Skin of body (tissue), 2 donors: ENCODE data around the gene ADAM33. TPM values are rescaled to one million over a fixed set of nuclear protein-coding genes. Genes with fewer than 3 reads are reported as not detected.

ENCODE experiments used
- DNase-seq: peaks from one replicate; lab custom pipeline; 2025; lab: John Stamatoyannopoulos, UW
- total RNA-seq: library from RNA; depleted of rRNA; stranded (reverse); fragments of >200 nt; gene quantifications from one replicate; pipeline ENCODE4 v1.2.3, GENCODE V29; 2014

Gene ADAM33
- total RNA-seq, 1 donor from 2014 or later = 53.2 TPM

DNA sequence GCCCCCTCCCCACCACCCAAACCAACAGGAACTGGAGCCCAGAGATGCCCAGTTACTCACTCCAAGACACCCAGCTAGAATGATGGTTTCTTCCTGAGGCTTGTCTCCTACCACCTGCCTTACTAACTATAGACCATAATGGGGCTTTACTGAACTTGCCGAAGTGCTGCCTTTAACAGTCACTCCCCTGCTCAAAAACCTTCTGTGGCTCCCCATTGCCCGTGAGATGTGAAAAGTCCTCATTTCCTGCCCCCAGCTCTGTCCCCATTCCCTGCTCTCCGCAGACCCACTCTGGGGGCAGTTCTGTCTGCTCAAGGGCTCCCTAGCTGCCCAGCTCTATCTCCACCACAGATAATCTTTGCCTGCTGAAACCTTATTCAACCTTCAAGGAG lies 25.7 kb upstream of the ADAM33 start:
- DNase-seq = no peak

DNA sequence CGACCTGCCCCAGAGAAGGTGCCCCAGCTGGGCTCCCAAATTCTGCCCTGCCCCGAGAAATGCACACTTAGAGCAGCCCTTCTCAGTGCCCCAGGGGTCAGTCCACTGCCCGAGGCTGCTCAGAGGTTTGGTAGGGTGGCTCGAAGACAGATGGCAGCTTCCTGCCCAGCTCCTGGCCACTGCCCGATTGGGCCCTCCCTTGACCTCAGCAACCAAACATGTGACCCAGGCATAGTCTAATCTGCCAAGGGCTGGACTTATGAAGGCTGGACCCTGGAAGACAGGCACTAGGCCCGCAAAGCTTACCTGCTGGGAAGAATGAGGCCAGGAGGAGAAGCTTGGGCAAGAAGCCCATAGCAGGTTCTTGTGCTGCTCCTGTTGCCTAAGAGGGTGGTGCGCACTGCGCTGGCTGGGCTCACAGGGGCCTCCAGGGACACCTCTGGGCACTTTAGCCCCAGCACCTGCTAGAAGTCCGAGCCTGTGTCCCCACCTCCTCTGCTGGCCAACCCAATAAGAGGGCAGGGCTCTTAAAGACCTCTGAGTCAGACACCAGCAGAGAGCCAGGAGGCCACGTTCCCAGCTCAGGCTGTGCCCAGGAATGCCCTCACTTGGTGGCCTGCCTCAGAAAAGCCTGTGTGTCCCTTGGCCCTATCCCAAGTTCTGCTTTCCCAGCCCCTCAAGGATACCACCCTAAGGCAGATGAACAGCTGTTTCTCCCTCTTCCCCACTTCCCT lies 25.1 kb upstream of the ADAM33 start:
- DNase-seq = no peak

DNA sequence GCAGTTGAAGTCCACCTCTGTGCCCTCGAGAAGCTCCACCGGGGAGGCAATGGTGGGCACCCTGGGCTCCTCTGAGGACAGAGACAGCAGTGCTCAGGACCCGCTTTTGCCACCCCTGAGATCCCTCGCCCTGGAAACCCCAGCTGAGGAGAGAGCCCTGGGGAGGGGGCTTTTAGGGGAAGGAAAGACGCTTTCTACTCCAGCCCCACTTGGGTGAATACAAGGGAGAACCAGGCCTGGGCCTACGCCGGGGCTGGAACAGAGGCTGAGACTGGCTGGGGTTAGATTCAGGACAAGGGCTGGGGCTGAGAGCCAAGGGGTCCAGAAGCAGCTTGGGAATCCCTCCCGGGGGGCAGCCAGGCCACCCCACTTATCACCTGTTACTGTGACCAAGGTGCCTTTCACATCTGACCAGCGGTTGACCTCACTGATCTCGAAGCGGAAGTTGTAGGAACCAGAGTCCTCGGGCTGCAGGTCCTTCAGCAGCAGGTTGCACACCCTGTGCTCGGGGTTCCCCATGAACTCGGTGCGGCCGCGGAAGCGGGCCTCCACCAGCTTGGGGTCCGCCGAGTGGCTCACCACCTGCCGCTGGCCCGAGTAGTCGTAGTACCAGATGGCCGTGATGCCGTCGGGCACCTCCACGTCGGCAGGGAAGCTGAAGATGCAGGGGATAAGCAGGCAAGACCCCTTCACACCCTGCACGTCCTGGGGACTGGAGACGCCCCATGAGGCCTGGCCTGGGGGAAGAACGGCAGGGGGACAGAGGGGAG lies 24.3 kb upstream of the ADAM33 start:
- DNase-seq = no peak

DNA sequence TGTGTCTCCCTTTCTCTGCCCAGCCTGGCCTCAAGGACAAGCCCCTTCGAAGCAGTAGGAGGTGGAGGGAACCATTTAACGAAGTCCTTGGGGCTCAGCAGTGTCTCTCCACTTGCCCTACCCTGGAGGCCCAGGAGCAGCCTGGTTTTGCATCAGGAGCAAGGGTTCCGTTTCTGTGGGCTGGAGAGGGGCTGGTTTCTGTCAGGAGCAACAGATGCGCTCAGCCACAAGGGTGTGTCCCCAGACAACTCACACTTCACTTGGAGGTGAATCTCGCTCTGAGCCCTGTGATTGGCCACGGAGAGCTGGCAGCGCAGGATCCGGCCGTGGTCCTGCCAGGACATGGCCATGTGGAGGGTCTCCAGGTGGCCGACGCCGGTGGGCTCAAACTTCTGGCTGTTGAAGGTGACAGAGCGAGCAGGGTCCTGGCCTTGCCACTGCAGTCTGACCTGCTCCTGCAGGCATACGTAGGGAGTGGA lies 23.7 kb upstream of the ADAM33 start:
- no peak for DNase-seq

DNA sequence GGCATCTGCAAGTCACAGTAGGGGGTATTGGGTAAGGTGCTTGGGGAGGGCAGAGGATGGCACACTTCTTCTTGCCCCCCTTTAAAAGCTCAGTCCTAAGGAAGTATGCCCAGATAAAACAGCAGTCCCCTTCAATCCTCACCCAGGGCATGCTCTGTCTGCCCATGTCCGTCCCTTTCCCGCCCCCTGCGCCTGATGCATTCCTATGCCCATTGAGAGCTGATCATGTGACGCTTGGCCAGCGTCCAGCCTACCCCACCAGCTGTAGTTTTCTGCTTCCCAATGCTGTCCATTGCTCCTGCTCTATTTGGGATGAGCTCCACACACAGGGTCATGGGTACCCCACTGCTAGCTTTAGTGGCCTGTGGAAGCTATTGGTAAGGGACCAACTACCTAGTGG lies 22.3 kb upstream of the ADAM33 start:
- no peak for DNase-seq

DNA sequence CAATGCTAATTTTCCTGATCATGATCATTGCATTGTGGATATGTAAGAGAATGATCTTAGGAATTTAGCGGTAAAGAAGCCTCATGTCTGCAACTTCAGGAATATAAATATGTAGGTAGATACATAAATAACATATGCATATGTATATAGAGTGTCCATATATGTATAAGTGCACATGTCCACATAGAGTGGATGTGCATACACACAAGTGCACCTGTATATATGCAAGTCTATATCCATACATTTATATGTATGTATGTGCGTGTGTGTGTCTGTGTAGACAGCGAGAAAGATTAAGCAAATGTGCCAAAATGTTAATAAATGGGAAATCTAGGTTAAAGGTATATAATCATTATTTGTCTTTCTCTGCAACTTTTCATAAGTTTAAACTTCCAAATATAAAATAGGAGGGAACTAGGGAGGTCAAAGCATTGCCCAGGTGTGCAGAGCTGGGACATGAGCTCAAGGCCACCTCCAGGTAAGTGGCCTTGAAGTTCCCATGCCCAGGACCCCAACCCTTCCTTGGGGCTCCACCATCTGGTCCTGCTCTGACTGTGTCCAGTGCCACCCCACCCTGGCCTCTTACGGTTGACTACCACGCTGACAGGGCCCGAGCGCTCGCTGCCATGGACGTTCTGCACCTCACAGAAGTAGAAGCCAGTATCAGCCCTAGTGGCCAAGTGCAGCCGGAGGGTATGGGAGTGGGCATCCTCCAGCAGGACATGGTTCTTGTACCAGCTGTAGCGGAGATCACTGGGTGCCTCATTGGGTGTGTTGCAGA lies 21.0 kb upstream of the ADAM33 start:
- no peak for DNase-seq

DNA sequence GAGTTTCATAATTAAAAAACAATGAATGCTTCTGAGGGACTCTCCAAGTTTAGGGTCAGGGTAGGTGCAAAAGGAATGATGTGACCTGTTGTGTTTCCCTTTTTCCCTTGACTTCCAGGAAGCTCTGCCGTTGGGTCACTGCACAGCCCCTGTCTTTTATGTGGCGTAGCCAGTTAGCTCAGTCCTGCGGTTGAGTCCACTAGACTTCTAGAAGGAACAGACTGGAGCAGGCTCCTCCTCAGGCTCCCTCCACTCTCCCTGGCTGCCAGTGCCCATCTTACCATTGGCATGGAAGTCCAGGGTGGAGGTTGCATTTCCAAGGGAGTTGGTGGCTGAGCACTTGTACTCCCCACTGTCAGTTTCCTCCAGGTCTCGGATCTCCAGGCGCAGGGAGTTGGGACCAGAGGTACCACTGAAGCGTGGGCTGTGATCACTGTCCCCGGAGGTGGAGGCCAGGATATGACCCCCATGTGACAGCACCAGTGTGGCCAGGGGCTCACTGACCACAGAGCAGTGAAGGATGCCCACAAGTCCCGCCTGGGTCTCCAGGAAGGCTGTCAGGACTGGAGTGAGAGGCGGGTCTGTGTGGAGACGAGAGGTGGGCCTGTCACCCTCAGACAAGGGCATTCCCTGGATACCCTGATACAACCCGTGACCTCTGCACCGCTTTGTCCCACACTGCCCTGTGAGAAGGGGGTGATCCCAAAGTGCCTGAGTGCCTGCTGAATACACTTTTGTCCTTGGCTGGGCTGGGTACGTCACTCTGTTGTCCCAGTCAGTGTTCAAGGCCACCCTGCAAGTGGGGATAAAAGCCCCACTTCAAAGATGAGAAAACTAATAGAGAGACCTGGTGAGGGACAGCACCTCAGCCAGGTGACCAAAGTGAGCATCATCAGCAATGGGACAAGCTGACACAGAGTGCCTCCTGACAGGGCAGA lies 19.5 kb upstream of the ADAM33 start:
- DNase-seq = no peak

DNA sequence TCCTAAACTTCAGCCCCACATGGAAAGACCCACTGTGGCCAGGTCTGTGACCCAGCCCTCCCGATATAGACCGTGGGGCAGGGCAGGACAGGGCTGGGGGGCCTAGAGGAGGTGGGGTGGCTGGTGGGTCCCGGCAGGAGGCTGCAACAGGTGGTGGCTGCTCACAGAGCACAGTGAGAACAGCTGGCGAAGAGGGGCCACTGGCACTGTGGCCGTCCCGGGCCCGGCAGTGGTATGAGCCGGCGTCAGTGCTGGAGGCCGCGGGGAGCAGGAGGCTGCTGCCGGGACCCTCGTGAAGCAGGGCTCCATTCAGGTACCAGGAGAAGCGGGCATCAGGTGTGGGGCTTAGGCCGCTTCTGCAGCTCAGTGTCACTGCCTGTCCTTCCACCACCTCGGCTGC lies 17.2 kb upstream of the ADAM33 start:
- DNase-seq = no peak

DNA sequence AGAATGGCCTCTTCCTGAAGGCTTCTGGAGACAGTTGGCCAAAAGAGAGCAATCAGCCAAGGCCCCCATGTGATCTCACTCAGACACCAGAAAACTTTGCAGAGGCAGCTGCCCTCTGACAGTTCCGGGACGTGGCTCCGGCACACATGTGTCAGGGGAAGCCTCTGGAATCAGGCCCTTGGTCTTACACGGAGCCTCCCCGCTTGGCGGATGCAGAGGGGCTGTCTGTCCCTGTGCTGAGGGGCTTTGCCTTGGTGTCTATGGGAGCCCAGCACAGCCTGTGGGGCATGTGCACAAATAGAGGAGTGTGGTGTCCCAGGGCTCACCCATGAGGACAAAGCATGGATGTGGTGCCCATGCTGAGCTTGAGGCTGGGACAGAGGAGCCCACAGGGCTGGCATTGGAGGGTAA lies 16.8 kb upstream of the ADAM33 start:
- DNase-seq = no peak

DNA sequence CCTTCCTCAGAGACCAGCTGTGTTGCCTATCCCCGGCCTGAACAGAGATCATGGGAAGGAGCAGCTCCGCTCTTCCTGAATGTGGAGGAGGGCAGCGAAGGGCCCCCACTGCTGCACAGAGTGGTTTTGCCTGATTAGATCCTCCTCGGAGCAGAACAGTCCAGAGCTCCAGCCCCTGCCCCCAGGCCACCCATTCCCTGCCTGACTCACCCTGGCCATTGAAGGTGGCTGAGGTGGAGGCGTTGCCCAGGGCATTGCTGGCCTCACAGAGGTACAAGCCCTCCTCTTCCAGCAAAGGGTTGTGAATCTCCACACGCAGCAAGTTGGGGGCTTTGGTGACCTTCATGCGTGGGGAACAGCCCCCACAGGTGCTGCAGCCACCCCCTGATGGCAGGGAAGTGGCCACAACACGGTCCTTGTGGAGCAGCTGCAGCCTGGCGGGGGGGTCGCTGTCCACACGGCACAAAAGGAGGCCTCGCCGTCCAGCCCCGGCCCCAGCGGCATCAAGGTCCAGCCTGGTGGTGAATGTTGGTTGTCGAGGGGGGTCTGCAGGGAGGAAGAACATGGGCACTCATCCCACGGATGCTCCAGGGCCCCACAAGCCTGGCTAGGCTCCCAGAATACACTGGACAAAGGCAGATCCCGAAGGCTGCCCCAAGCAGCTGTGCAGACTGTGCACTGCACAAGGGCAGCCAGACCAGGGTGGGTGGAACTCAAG lies 15.9 kb upstream of the ADAM33 start:
- no peak for DNase-seq

DNA sequence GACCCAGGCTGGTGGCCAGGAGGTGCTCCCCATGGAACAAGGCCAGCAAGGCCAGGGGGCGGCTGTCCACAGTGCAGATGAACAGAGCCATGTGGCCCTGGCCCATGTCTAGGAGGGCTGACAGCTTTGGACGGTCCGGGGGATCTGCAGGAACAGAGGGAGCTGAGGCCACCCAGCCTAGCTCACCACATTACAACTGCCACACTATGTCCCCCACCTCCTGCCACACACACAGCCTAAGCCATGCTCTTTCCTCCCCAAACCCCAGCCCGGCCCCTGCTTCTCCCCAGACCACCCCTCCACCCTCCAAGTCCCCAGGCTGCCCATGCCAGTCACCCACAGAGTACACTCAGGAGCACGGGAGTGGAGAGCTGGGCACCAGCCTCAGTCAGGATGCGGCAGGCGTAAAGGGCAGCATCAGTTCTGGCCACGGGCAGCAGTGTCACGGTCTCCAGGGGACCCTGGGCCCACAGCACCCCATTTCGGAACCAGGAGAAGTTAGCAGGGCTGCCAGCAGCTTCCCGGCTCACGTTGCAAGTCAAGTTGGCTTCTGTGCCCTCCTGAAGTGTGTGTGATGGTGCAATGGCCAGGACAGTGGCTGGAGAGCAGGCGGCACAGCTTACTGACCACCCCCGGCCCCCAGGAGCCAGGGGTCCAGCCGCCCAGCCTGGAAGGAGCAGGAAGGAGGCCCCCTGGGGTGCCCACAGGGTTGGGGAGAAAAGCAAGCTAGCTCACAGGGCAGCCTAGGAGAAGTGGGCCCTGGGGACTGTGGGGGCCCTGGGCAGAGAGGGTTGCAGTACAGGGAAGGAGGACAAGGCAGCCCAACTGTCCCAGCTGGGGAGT lies 15.2 kb upstream of the ADAM33 start:
- no peak for DNase-seq

DNA sequence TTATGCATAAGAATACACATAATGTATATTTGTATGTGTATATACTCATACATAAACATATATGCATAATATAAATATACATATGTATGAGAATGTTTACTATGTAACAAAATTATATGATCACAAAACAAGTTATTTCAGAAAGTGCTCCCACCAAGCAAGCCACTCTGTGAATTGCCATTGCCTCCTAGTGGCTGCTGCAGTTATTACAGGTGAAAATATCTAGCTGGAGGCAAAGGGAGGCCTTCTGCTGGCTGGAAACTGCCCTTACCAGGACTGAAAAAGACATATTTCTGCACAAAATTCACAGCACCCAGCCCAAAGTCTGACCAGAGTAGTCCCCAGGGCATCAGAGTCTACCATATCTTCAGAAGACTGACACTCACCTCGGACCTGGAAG lies 14.4 kb upstream of the ADAM33 start:
- no peak for DNase-seq

DNA sequence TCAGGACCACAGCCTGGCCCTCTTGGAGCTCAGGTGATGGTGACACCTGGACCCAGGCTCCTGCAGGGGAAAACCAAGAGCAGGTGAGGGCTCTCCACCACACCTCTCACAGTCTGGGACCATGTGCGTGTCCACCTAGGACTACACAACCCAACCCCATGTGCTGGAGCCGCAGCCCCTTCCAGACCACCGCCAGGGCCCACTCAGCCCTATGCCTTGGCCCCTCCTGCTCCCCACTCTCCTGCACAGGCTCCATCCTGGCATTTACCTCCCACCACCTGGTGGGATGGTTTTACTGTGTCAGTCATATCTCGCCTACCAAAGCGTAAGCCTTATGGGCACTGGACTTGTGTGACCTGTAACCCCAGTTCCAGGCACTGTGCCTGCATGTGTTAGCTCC lies 13.1 kb upstream of the ADAM33 start:
- DNase-seq = no peak

DNA sequence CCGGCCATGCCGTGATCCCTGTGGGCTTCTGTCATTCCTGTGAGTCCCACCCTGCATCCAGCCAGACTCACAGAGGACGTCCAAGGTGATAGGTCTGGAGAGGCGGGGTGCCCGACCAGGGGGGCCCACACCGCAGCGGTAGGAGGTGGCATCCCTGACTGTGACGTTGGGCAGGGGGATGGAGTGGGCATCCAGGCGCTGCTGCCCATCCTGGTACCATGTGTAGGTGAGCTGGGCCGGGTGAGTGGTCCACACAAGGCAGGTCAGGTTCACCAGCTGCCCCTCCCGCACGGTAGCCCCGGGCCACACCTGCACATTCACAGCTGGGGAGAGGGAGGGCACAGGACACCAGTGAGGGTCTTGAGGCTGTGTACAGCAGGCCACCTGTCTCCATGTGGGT lies 11.6 kb upstream of the ADAM33 start:
- DNase-seq = no peak

DNA sequence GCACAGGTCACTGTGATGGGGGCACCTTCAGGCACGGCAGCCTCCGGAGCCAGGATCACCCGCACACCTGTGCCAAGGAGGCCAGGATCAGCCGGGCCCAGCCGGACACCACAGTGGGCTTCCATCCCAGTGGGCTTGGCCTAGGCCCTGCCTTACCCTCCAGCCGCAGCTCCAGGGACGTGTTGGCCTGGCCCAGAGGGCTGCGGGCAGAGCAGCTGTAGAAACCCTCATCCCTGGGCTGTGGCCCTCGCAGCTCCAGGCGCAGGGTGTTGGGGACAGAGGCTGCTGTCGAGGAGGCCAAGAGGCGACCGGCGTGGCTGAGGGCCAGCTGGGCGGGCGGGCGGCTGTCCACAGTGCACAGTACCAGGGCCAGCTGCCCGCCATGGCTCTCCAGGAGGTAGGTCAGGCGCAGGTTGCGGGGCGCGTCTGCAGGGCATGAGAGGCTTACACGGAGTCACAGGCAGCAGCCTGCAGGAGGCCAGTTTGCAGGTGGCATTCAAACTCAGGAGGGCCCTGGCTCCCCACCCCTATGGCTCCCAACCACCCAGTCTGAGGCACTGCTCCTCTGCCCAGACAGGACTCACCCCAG lies 11.0 kb upstream of the ADAM33 start:
- DNase-seq = no peak

DNA sequence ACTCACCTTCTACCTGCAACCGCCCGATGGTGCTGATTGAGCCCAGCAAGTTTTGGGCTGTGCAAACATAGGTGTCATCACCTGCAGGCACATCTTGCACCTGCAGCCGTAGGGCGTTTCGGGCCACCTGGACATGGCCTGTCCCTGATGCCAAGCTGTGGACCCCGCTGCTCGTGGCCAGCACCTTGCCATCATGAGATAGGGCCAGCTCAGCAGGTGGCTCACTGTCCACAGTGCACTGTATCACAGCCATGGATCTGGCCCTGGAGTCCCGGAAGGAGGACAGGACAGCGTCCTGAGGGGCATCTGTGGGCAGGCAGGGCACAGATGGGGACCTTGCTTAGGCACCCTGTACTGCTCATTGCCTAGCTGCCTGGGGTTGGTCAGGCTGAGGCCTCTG lies 10.1 kb upstream of the ADAM33 start:
- DNase-seq = no peak

DNA sequence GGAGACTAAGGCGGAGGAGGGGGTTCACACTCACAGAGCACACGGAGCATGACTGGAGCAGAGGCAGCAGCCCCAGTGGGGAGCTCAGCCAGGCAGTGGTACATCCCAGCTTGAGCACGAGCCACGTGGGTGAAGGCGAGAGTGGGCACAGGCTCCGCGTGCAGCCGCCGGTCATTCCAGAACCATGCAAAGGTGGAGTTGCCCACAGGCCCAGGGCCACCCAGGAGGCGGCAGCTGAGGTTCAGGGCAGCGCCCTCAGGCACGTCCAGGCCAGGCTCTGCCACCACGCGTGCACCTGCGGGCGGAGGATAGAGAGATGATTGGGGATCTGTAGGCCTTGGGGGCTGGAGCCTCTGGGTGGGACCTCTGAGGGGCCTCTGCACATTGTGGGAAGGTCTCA lies 9.5 kb upstream of the ADAM33 start:
- DNase-seq = no peak

DNA sequence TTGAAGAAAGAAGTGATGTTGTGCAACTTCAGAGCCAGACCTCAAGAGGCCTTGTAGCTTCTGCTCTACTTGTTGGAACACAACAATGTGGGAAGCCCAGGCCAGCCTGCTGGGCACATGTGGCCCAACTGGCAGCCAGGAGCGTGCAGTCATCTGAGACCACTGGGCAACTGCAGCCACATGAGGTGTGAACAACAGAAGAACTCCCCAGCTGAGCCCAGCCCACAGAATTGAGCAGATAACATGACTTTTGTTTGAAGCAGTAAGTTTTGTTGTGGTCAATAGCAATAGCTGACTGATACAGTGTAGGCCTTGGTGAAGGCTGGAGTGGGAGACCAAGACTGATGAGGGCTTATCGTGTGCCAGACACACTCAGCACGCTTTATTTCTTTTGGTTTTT lies 8.6 kb upstream of the ADAM33 start:
- DNase-seq = no peak

DNA sequence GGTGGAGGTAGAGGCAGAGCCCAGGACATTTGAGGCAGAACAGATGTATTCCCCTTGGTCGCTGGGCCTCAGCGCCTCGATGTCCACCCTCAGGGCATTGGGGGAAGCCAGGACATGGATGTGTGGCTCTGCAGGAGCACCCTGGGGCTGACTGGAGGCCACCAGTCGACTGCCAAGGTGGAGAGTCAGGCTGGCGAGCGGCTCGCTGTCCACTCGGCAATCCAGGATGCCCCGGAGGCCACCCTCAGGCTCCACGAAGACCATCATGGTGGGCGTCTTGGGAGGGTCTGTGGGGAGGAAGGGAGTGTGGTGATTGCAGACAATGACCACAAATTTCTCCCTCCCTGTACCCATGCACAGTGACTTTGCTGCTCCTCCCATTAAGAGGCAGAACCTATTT lies 8.2 kb upstream of the ADAM33 start:
- no peak for DNase-seq
